GM12878 (cell line): Measurements from ENCODE around the gene GPR158. TPM values are rescaled to one million over a fixed set of nuclear protein-coding genes. Genes with fewer than 3 reads are reported as not detected.

Experiments used
- ATAC-seq: fragments of 200-7000 bp; cut with Tn5 transposase; 3 replicates; pipeline ENCODE4 v1.9.1; 2020; ENCODE audit warnings: mild to moderate bottlenecking, moderate library complexity
- BruUV-seq: library from RNA; stranded (reverse); fragments of 400-500 nt; replicated peaks from 2 replicates; lab custom pipeline; 2021; lab: Mats Ljungman, UMichigan
- CTCF ChIA-PET: fragments of 300-600 bp; sonication (Branson Sonifier 250); formaldehyde crosslinking; extraction: SDS; loops from one replicate; lab custom pipeline; 2021; ENCODE audit warnings: inconsistent platforms; lab: Yijun Ruan, JAX
- POLR2A ChIA-PET: fragments of 350-600 bp; formaldehyde crosslinking; extraction: SDS; loops from one replicate; lab custom pipeline; 2021; ENCODE audit warnings: inconsistent platforms; lab: Charles Lee
- RAD21 ChIA-PET: fragments of 300-600 bp; sonication (Branson Sonifier 250); formaldehyde crosslinking; loops from one replicate; lab custom pipeline; 2023; ENCODE audit warnings: antibody characterized with exemption; ENCODE audit not compliant: unreplicated experiment; lab: Charles Lee
- SMC1A ChIA-PET: fragments of 300-600 bp; sonication (Branson Sonifier 250); formaldehyde crosslinking; loops from one replicate; lab custom pipeline; 2023; ENCODE audit not compliant: unreplicated experiment, uncharacterized antibody; lab: Charles Lee
- DNase-seq: peaks from one replicate; pipeline ENCODE4 v3.0.0-alpha.2; 2011; ENCODE audit warnings: low read depth, low spot score
- FAIRE-seq: peaks from 3 replicates; lab custom pipeline; 2011; peaks lifted over from hg19 to GRCh38; lab: Jason Lieb, UNC
- H2AFZ ChIP-seq: 2 replicates; pipeline ENCODE4 v1.6.0; 2011; ENCODE audit warnings: low read depth, low read length, control low read depth; ENCODE audit not compliant: control insufficient read depth
- H3K27ac ChIP-seq: 2 replicates; pipeline ENCODE4 v1.5.1; 2011; ENCODE audit warnings: control low read depth; ENCODE audit not compliant: control insufficient read depth, insufficient read depth
- H3K27me3 ChIP-seq, 2 experiments: replicated peaks in 1 of 2; 2 replicates each; pipeline versions ENCODE4 v1.6.0 to v1.6.1; 2011; ENCODE audit warnings: low read length in 1 of 2; ENCODE audit not compliant: control insufficient read depth in 2 of 2, insufficient read depth in 2 of 2
- H3K36me3 ChIP-seq, 2 experiments: 2 replicates each; pipeline ENCODE4 v1.5.1; 2011; ENCODE audit warnings: low read length in 1 of 2; ENCODE audit not compliant: control insufficient read depth in 2 of 2, insufficient read depth in 2 of 2
- H3K4me1 ChIP-seq: 2 replicates; pipeline ENCODE4 v1.6.1; 2011; ENCODE audit warnings: mild to moderate bottlenecking, low read length, moderate library complexity, mixed read lengths; ENCODE audit not compliant: control insufficient read depth, insufficient read depth
- H3K4me2 ChIP-seq: 2 replicates; pipeline ENCODE4 v1.6.0; 2011; ENCODE audit warnings: control low read depth; ENCODE audit not compliant: control insufficient read depth, insufficient read depth
- H3K4me3 ChIP-seq: fragments of 200-600 bp; sonication (generic); 2 replicates; pipeline ENCODE4 v1.5.1; 2016
- H3K79me2 ChIP-seq: 2 replicates; pipeline ENCODE4 v1.6.0; 2011; ENCODE audit warnings: low read length; ENCODE audit not compliant: control insufficient read depth, insufficient read depth
- H3K9ac ChIP-seq: 2 replicates; pipeline ENCODE4 v1.8.0; 2011; ENCODE audit warnings: low read length, control low read depth, mixed read lengths; ENCODE audit not compliant: control insufficient read depth, insufficient read depth
- H3K9me3 ChIP-seq: replicated peaks from 3 replicates; pipeline ENCODE4 v1.5.1; 2011; ENCODE audit warnings: mild to moderate bottlenecking, low read length; ENCODE audit not compliant: control insufficient read depth, insufficient read depth
- H4K20me1 ChIP-seq: 2 replicates; pipeline ENCODE4 v1.6.0; 2011; ENCODE audit not compliant: control insufficient read depth, insufficient read depth
- ASH2L ChIP-seq: fragments of 300-600, 200-600 bp; sonication (generic); IDR thresholded peaks from 2 replicates; pipeline ENCODE4 v1.6.1; 2017; ENCODE audit warnings: low read depth, mild to moderate bottlenecking, borderline replicate concordance
- BHLHE40 ChIP-seq, 2 experiments: fragments of 450-650 bp in 1 of 2; IDR thresholded peaks; 2 replicates each; pipeline ENCODE4 v1.6.1; 2011 to 2017; ENCODE audit warnings: low read depth in 2 of 2, borderline replicate concordance in 1 of 2, improper control_type of control experiment in 1 of 2, low read length in 1 of 2, mild to moderate bottlenecking in 1 of 2
- MXI1 ChIP-seq: fragments of 150-350 bp; IDR thresholded peaks from 2 replicates; pipeline ENCODE4 v1.6.1; 2011; ENCODE audit warnings: low read depth, mild to moderate bottlenecking, inconsistent platforms, low read length, improper control_type of control experiment
- NR2F1 ChIP-seq: fragments of 450-650 bp; conservative IDR thresholded peaks from 2 replicates; pipeline ENCODE4 v1.6.1; 2017; ENCODE audit warnings: mild to moderate bottlenecking
- PAX8 ChIP-seq: fragments of 450-650 bp; IDR thresholded peaks from 2 replicates; pipeline ENCODE4 v1.6.1; 2017; ENCODE audit warnings: mild to moderate bottlenecking, moderate library complexity
- RCOR1 ChIP-seq: conservative IDR thresholded peaks from 2 replicates; pipeline ENCODE4 v1.6.1; 2012; ENCODE audit warnings: low read depth, low read length, improper control_type of control experiment
- SKIL ChIP-seq: fragments of 450-650 bp; IDR thresholded peaks from 2 replicates; pipeline ENCODE4 v1.6.1; 2017; ENCODE audit warnings: mild to moderate bottlenecking, low read depth, inconsistent platforms; ENCODE audit not compliant: poor library complexity, severe bottlenecking
- TCF12 ChIP-seq: IDR thresholded peaks from 2 replicates; pipeline ENCODE4 v1.6.1; 2011; ENCODE audit warnings: low read depth, mild to moderate bottlenecking, low read length
- TCF3 ChIP-seq: IDR thresholded peaks from 2 replicates; pipeline ENCODE4 v1.6.1; 2012; ENCODE audit warnings: low read depth, mild to moderate bottlenecking, low read length, borderline replicate concordance; ENCODE audit not compliant: insufficient read depth
- YY1 ChIP-seq: IDR thresholded peaks from 2 replicates; pipeline ENCODE4 v1.6.1; 2011; ENCODE audit warnings: low read depth, mild to moderate bottlenecking, low read length
- ZNF592 ChIP-seq: fragments of 450-650 bp; IDR thresholded peaks from 2 replicates; pipeline ENCODE4 v1.6.1; 2017; ENCODE audit warnings: mild to moderate bottlenecking, moderate library complexity
- in situ Hi-C: fragments of 300-500 bp; cut with MboI; formaldehyde crosslinking; loops from 9 replicates; pipeline ENCODE4 v1.14.3; 2018; ENCODE audit warnings: mixed read lengths
- intact Hi-C: fragments of 100-400 bp; cut with micrococcal nuclease; formaldehyde crosslinking; loops from one replicate; pipeline ENCODE4 v1.14.2; 2022; ENCODE audit not compliant: unreplicated experiment
- polyA plus RNA-seq, 11 experiments: library from polyadenylated mRNA; depleted of rRNA in 4 of 11; unstranded in 6 of 11; stranded (reverse) in 5 of 11; fragments of >200 nt; fragmentation: Nextera tagmentation in 4 of 11; fragmentation: Illumina TruSeq in 1 of 11; extraction: Ambion mirVana in 4 of 11; extraction: Trizol in 1 of 11; gene quantifications; 1 replicate in 1 of 11; 2 replicates in 10 of 11; pipeline versions ENCODE4 v1.2.1 to v1.2.3, GENCODE V29; 2011 to 2016; ENCODE audit warnings: inconsistent platforms in 2 of 11, missing spikeins in 2 of 11, low read depth in 1 of 11
- total RNA-seq, 4 experiments: library from RNA; depleted of rRNA in 3 of 4; stranded (reverse); fragments of >200 nt in 3 of 4; fragmentation: Illumina TruSeq in 1 of 4; extraction: Trizol in 1 of 4; gene quantifications; 2 replicates each; pipeline versions ENCODE4 v1.2.1 to v1.2.3, GENCODE V29; 2013 to 2021
- TF ChIP-seq, protein P1 (sequence below): IDR thresholded peaks from 2 replicates; pipeline ENCODE4 v1.6.1; 2011; ENCODE audit warnings: borderline replicate concordance, low read depth, mild to moderate bottlenecking, moderate library complexity, mixed read lengths, low read length; ENCODE audit not compliant: insufficient read depth; ENCODE audit errors: extremely low read length

GPR158 gene
- total and polyA plus RNA-seq, 10 of the 15 experiments (the other 5 are each of a cell fraction or from before 2014, with no cell fraction given) = not detected

DNA sequence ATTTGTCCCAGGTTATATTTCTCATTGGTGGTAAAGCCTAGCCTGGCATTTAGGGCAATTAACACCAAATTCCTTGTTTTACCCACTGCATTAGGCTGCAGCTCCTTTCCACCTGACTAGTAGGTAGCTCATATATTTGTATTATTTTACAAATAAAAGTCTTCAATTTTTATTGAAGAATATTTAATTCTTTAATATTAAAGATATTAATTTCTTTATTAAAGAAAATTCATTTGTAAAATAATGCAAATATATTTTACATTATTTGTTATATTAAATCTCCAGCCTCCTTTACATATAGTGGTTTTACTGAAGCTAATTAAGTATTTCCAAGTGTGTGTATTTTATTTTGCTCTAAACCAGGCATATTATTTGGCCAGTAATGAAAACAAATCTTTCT is 361.2 kb downstream of the GPR158 start:
- ChIA-PET RAD21 (no interaction called here), SMC1A (no interaction called here), CTCF (no interaction called here), POLR2A (no interaction called here)
- no peak overlapping the region for H3K27ac ChIP-seq
- BruUV-seq = no TSS peak
- H3K4me2 ChIP-seq = no peak overlapping the region
- in situ Hi-C loops = no loop called here
- no peak overlapping the region for H3K4me3 ChIP-seq
- TF ChIP-seq TCF12 (no peak), PAX8 (no peak), ASH2L (no peak), NR2F1 (no peak), TCF3 (no peak), ZNF592 (no peak), RCOR1 (no peak), BHLHE40 (IDR thresholded peaks at IDR 0.05; ENCODE audit: borderline replicate concordance in 1 of 2, low read depth in 2 of 2, low read length in 1 of 2) (no peak), MXI1 (no peak), SKIL (no peak), YY1 (no peak)
- TF ChIP-seq, protein P1, sequence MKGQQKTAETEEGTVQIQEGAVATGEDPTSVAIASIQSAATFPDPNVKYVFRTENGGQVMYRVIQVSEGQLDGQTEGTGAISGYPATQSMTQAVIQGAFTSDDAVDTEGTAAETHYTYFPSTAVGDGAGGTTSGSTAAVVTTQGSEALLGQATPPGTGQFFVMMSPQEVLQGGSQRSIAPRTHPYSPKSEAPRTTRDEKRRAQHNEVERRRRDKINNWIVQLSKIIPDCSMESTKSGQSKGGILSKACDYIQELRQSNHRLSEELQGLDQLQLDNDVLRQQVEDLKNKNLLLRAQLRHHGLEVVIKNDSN = no peak
- no peak for FAIRE-seq
- H3K36me3 ChIP-seq = no peaks in the 10 kb centered on the region
- H3K9ac ChIP-seq = no peak overlapping the region
- no peak for DNase-seq
- no peaks in the 10 kb centered on the region for H3K9me3 ChIP-seq
- intact Hi-C loops = no loop called here
- no peaks in the 10 kb centered on the region for H4K20me1 ChIP-seq
- no peaks in the 10 kb centered on the region for H3K79me2 ChIP-seq
- no peak overlapping the region for H2AFZ ChIP-seq
- H3K4me1 ChIP-seq = no peaks in the 10 kb centered on the region
- no peak for ATAC-seq
- H3K27me3 ChIP-seq = no peaks in the 10 kb centered on the region
